ENCODE measurements around the gene ZRANB2. TPM values are rescaled to one million over a fixed set of nuclear protein-coding genes. Genes with fewer than 3 reads are reported as not detected.

The ZRANB2 gene
- total RNA-seq, 1 experiment from 2014 or later: 54.2 TPM

DNA sequence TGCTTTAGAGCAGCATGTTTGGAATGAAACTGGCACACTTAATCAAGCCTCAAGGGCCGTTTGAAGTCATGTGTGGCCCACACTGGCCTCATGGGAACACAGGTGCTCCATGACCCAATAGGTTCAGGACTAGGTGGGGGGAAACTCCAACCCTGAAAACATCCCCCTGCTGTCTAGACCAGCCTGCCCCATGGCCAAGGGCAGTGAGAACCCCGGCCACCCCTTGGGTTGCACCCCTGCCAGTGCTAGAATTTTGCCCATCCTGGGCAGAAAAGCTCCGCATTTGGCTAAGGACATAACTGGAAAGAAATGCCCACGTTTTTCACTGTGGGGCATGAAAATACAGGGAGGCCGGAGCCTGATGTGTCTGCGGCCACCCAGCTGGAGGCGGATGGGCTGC is 27.1 kb downstream of the ZRANB2 start:
- Mint-ChIP-seq H3K4me3 (ENCODE audit: unreplicated experiment) (no peak overlapping the region), H3K27ac (ENCODE audit: unreplicated experiment) (no peak overlapping the region), H3K9me3 (ENCODE audit: unreplicated experiment) (no peaks in the 10 kb centered on the region), H3K27me3 (ENCODE audit: insufficient read depth, unreplicated experiment) (no peaks in the 10 kb centered on the region), H3K36me3 (ENCODE audit: insufficient read depth, unreplicated experiment) (no peaks in the 10 kb centered on the region), H3K4me1 (ENCODE audit: low read depth, unreplicated experiment) (no peaks in the 10 kb centered on the region)
- Histone ChIP-seq H3K4me3 (ENCODE audit: low read depth, low read length) (no peak overlapping the region), H3K27me3 (replicated peaks; ENCODE audit: control insufficient read depth, insufficient read depth, low read length) (no peaks in the 10 kb centered on the region), H3K9me3 (no peaks in the 10 kb centered on the region), H3K4me1 (no peaks in the 10 kb centered on the region), H3K36me3 (ENCODE audit: control insufficient read depth, insufficient read depth, low read length) (no peaks in the 10 kb centered on the region)
- DNase-seq: no peak
- TF ChIP-seq, protein P1, sequence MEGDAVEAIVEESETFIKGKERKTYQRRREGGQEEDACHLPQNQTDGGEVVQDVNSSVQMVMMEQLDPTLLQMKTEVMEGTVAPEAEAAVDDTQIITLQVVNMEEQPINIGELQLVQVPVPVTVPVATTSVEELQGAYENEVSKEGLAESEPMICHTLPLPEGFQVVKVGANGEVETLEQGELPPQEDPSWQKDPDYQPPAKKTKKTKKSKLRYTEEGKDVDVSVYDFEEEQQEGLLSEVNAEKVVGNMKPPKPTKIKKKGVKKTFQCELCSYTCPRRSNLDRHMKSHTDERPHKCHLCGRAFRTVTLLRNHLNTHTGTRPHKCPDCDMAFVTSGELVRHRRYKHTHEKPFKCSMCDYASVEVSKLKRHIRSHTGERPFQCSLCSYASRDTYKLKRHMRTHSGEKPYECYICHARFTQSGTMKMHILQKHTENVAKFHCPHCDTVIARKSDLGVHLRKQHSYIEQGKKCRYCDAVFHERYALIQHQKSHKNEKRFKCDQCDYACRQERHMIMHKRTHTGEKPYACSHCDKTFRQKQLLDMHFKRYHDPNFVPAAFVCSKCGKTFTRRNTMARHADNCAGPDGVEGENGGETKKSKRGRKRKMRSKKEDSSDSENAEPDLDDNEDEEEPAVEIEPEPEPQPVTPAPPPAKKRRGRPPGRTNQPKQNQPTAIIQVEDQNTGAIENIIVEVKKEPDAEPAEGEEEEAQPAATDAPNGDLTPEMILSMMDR (IDR thresholded peaks at IDR 0.05; ENCODE audit: insufficient read depth in 1 of 2, low read depth in 1 of 2, low read length in 1 of 2, severe bottlenecking in 1 of 2, unreplicated experiment in 1 of 2): no peak
- ChIA-PET CTCF (no interaction called here), POLR2A (no interaction called here)
- no TSS peak for BruUV-seq (replicated peaks)
- intact Hi-C loops (cut with micrococcal nuclease; ENCODE audit: unreplicated experiment): no loop called here

DNA sequence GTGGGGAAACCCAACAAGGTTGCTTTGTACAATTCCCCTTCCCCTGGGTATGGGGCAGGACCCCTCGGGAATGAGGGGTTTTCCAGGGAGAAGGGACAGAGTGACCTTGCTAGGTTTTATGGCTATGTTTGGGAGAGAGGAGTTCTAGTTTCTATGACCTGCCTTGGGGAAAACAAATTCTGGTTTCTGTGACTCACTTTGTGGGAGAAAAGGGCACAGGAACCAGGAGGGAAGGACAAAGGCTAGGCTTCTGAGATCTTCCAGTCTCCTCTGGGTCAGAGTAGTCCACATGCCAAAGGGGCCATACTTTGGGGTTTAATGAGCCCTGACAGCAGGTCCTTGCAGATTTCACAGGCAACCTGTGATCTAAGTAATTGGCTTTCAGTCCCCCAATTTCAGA is 27.7 kb downstream of the ZRANB2 start:
- Mint-ChIP-seq H3K36me3 (ENCODE audit: insufficient read depth, unreplicated experiment) (no peaks in the 10 kb centered on the region), H3K9me3 (ENCODE audit: unreplicated experiment) (no peaks in the 10 kb centered on the region), H3K27ac (ENCODE audit: unreplicated experiment) (no peak overlapping the region), H3K4me1 (ENCODE audit: low read depth, unreplicated experiment) (no peaks in the 10 kb centered on the region), H3K4me3 (ENCODE audit: unreplicated experiment) (no peak overlapping the region), H3K27me3 (ENCODE audit: insufficient read depth, unreplicated experiment) (no peaks in the 10 kb centered on the region)
- H3K36me3 ChIP-seq (ENCODE audit: control insufficient read depth, insufficient read depth, low read length): no peaks in the 10 kb centered on the region
- no peaks in the 10 kb centered on the region for H3K4me1 ChIP-seq
- POLR2A ChIA-PET: no interaction called here
- H3K27me3 ChIP-seq (replicated peaks; ENCODE audit: control insufficient read depth, insufficient read depth, low read length): no peaks in the 10 kb centered on the region
- CTCF ChIA-PET: no interaction called here
- no peaks in the 10 kb centered on the region for H3K9me3 ChIP-seq
- DNase-seq: no peak
- intact Hi-C loops (cut with micrococcal nuclease; ENCODE audit: unreplicated experiment): no loop called here
- TF ChIP-seq, protein P1 (IDR thresholded peaks at IDR 0.05; ENCODE audit: insufficient read depth in 1 of 2, low read depth in 1 of 2, low read length in 1 of 2, severe bottlenecking in 1 of 2, unreplicated experiment in 1 of 2): no peak
- H3K4me3 ChIP-seq (ENCODE audit: low read depth, low read length): no peak overlapping the region
- no TSS peak for BruUV-seq (replicated peaks)

DNA sequence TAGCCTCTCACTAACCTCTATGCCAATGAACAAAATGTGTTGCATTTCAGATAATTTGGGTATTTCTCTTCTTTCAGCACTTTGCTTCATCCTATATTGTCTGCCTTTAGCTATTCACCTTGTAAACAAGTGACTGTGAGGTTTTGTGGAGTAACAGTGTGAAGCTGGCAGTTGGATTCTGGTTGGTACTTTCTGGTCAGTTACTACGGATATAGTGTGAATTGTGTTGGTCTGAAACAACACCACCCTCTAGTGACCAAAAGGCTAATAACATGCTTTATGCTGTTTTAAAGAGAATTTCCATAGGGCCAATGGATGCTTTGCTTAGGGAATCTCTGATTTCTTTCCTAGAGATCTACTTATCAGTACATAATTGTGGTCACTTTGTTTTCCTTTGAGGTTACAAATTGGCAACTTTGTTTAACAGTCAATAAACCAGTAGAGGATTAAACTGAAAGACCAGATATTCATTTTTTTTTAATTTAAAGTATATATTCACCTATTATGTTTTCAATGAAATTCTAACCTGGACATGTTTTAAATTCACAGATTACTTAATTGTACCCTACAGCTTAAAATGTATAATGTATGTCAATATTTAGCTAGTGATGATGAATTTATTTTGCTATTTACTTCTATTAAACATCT is 30.8 kb downstream of the ZRANB2 start:
- H3K9me3 ChIP-seq: no peaks in the 10 kb centered on the region
- intact Hi-C loops (cut with micrococcal nuclease; ENCODE audit: unreplicated experiment): loop anchor here (1.0 kb wide), 2 partner anchors 305 to 365 kb away; no protein-coding TSS in a partner anchor
- Mint-ChIP-seq H3K27ac (ENCODE audit: unreplicated experiment) (no peak overlapping the region), H3K36me3 (ENCODE audit: insufficient read depth, unreplicated experiment) (no peaks in the 10 kb centered on the region), H3K27me3 (ENCODE audit: insufficient read depth, unreplicated experiment) (no peaks in the 10 kb centered on the region), H3K4me1 (ENCODE audit: low read depth, unreplicated experiment) (no peaks in the 10 kb centered on the region), H3K9me3 (ENCODE audit: unreplicated experiment) (no peaks in the 10 kb centered on the region), H3K4me3 (ENCODE audit: unreplicated experiment) (no peak overlapping the region)
- no peaks in the 10 kb centered on the region for H3K36me3 ChIP-seq (ENCODE audit: control insufficient read depth, insufficient read depth, low read length)
- H3K27me3 ChIP-seq (replicated peaks; ENCODE audit: control insufficient read depth, insufficient read depth, low read length): no peaks in the 10 kb centered on the region
- ChIA-PET POLR2A (no interaction called here), CTCF (interaction anchor here (1.3 kb wide), 1 partner anchor 364 kb away, joined by 4 read pairs; no protein-coding TSS in a partner anchor)
- no TSS peak for BruUV-seq (replicated peaks)
- TF ChIP-seq, protein P1 (IDR thresholded peaks at IDR 0.05; ENCODE audit: insufficient read depth in 1 of 2, low read depth in 1 of 2, low read length in 1 of 2, severe bottlenecking in 1 of 2, unreplicated experiment in 1 of 2): peak; percentile 35
- peak in 1 of 2 experiments; percentile 57 for DNase-seq
- no peaks in the 10 kb centered on the region for H3K4me1 ChIP-seq
- H3K4me3 ChIP-seq (ENCODE audit: low read depth, low read length): no peak overlapping the region

All from Caco-2 (cell line).